K562 (cell line): Measurements from ENCODE around the gene CNOT6. TPM values are rescaled to one million over a fixed set of nuclear protein-coding genes. Genes with fewer than 3 reads are reported as not detected.

Source experiments
- ATAC-seq: fragments of 200-7000 bp; cut with Tn5 transposase; 3 replicates; pipeline ENCODE4 v1.9.1; 2020; ENCODE audit warnings: moderate library complexity
- BruUV-seq: library from RNA; stranded (reverse); fragments of 400-500 nt; replicated peaks from 2 replicates; lab custom pipeline; 2021; lab: Mats Ljungman, UMichigan
- CTCF ChIA-PET: fragments of 300-600 bp; formaldehyde crosslinking; extraction: SDS; loops from one replicate; lab custom pipeline; 2021; ENCODE audit warnings: low intra/inter-chr PET ratio; lab: Yijun Ruan, JAX
- POLR2A ChIA-PET: fragments of 300-600, 350-650 bp; sonication (Branson Sonifier 250); formaldehyde crosslinking; extraction: SDS; loops from one replicate; lab custom pipeline; 2021; ENCODE audit warnings: antibody characterized with exemption, inconsistent platforms; lab: Yijun Ruan, JAX
- DNase-seq, 4 experiments: peaks; one replicate each; pipeline versions ENCODE4 v3.0.0 to v3.0.0-alpha.2; 2011 to 2018; ENCODE audit warnings: low spot score in 3 of 4, mixed read lengths in 3 of 4; ENCODE audit errors: extremely low read depth in 1 of 4
- FAIRE-seq: peaks from 2 replicates; lab custom pipeline; 2011; peaks lifted over from hg19 to GRCh38; lab: Jason Lieb, UNC
- H2AFZ ChIP-seq: 2 replicates; pipeline ENCODE4 v1.6.0; 2011; ENCODE audit warnings: low read depth, low read length, control low read depth, inconsistent platforms
- H3K27ac ChIP-seq: fragments of 200-600 bp; 3 replicates; pipeline ENCODE4 v1.8.0; 2011; ENCODE audit warnings: low read depth, mild to moderate bottlenecking, control low read depth, inconsistent platforms, low read length, moderate library complexity, mixed read lengths; ENCODE audit errors: extremely low read depth
- H3K27me3 ChIP-seq, 2 experiments: fragments of 300-600 bp in 1 of 2; 2 replicates in 1 of 2; 3 replicates in 1 of 2; pipeline versions ENCODE4 v1.6.0 to v1.8.0; 2011; ENCODE audit warnings: inconsistent platforms in 2 of 2, low read length in 2 of 2, mild to moderate bottlenecking in 1 of 2, mixed read lengths in 1 of 2, moderate library complexity in 1 of 2; ENCODE audit not compliant: control insufficient read depth in 2 of 2, insufficient read depth in 2 of 2
- H3K36me3 ChIP-seq: fragments of 300-600 bp; 3 replicates; pipeline ENCODE4 v1.8.0; 2011; ENCODE audit warnings: mild to moderate bottlenecking, low read length, inconsistent platforms; ENCODE audit not compliant: control insufficient read depth, insufficient read depth
- H3K4me1 ChIP-seq, 2 experiments: fragments of 200-600 bp in 1 of 2; replicated peaks in 1 of 2; 2 replicates in 1 of 2; 3 replicates in 1 of 2; pipeline versions ENCODE4 v1.5.1 to v1.8.0; 2011; ENCODE audit warnings: inconsistent platforms in 2 of 2, low read length in 2 of 2, mild to moderate bottlenecking in 1 of 2, mixed read lengths in 1 of 2, moderate library complexity in 1 of 2; ENCODE audit not compliant: control insufficient read depth in 2 of 2, insufficient read depth in 2 of 2
- H3K4me2 ChIP-seq: 2 replicates; pipeline ENCODE4 v1.6.1; 2011; ENCODE audit warnings: low read length, control low read depth, inconsistent platforms, mixed read lengths; ENCODE audit not compliant: insufficient read depth
- H3K4me3 ChIP-seq: fragments of 200-600 bp; sonication (generic), shearing (Covaris generic); 2 replicates; pipeline ENCODE4 v1.5.1; 2016; ENCODE audit warnings: control low read depth, inconsistent platforms
- H3K79me2 ChIP-seq: fragments of 200-600 bp; 3 replicates; pipeline ENCODE4 v1.8.0; 2011; ENCODE audit warnings: low read length, inconsistent platforms; ENCODE audit not compliant: control insufficient read depth, insufficient read depth
- H3K9ac ChIP-seq, 2 experiments: 2 replicates each; pipeline versions ENCODE4 v1.6.0 to v1.6.1; 2011; ENCODE audit warnings: low read depth in 2 of 2, low read length in 2 of 2, control low read depth in 1 of 2, inconsistent platforms in 1 of 2, mild to moderate bottlenecking in 1 of 2, mixed read lengths in 1 of 2; ENCODE audit not compliant: insufficient read depth in 1 of 2
- H3K9me1 ChIP-seq: one replicate; pipeline ENCODE4 v1.6.0; 2011; ENCODE audit warnings: inconsistent platforms, mild to moderate bottlenecking, low read length, moderate library complexity; ENCODE audit not compliant: control insufficient read depth, insufficient read depth
- H3K9me3 ChIP-seq: replicated peaks from 2 replicates; pipeline ENCODE4 v1.5.1; 2011; ENCODE audit warnings: low read depth, low read length, inconsistent platforms; ENCODE audit not compliant: control insufficient read depth, insufficient read depth
- H4K20me1 ChIP-seq: replicated peaks from 2 replicates; pipeline ENCODE4 v1.6.1; 2011; ENCODE audit warnings: low read length, inconsistent platforms, mixed read lengths; ENCODE audit not compliant: control insufficient read depth, insufficient read depth
- EP400 ChIP-seq: fragments of 450-650 bp; IDR thresholded peaks from 2 replicates; pipeline ENCODE4 v1.6.1; 2017; ENCODE audit warnings: antibody characterized with exemption, mild to moderate bottlenecking, moderate library complexity
- IRF2 ChIP-seq: sonication (generic); formaldehyde crosslinking; IDR thresholded peaks from 2 replicates; pipeline ENCODE4 v1.8.1; 2022; ENCODE audit warnings: mild to moderate bottlenecking, missing genetic modification reagents
- SOX6 ChIP-seq: fragments of 450-650 bp; IDR thresholded peaks from 2 replicates; pipeline ENCODE4 v1.6.1; 2014; ENCODE audit warnings: mild to moderate bottlenecking
- TSHZ1 ChIP-seq: fragments of 250-450 bp; sonication (Bioruptor Pico); IDR thresholded peaks from 2 replicates; pipeline ENCODE4 v1.4.0; 2020; ENCODE audit warnings: mild to moderate bottlenecking, moderate library complexity
- WGBS: fragments of 100-300 bp; shearing (Covaris generic); methylation state at CpG from one replicate; pipeline ENCODE4 v1.1.6; 2016; ENCODE audit warnings: low coverage, mixed read lengths; ENCODE audit not compliant: insufficient coverage; ENCODE audit errors: missing lambda C conversion rate; 5-methylcytosine and 5-hydroxymethylcytosine counted together
- in situ Hi-C: fragments of 300-500 bp; cut with MboI; formaldehyde crosslinking; loops from 4 replicates; pipeline ENCODE4 v1.15.0; 2018; ENCODE audit warnings: inconsistent platforms, mixed read lengths
- intact Hi-C: fragments of 100-400 bp; cut with micrococcal nuclease; formaldehyde crosslinking; loops from 2 replicates; pipeline ENCODE4 v1.14.2; 2022
- polyA plus RNA-seq, 8 experiments: library from polyadenylated mRNA; depleted of rRNA in 4 of 8; stranded (reverse) in 5 of 8; unstranded in 3 of 8; fragments of >200 nt; fragmentation: Nextera tagmentation in 2 of 8; fragmentation: Illumina TruSeq in 1 of 8; extraction: Ambion mirVana in 2 of 8; extraction: Trizol in 1 of 8; gene quantifications; 2 replicates each; pipeline versions ENCODE4 v1.2.1 to v1.2.3, GENCODE V29; 2011 to 2014; ENCODE audit warnings: inconsistent platforms in 1 of 8, missing spikeins in 1 of 8
- total RNA-seq, 7 experiments: library from RNA; depleted of rRNA in 6 of 7; stranded (reverse); fragments of >200 nt in 6 of 7; fragmentation: Illumina TruSeq in 2 of 7; extraction: Trizol in 2 of 7; gene quantifications; 2 replicates each; pipeline versions ENCODE4 v1.2.1 to v1.2.3, GENCODE V29; 2011 to 2021; ENCODE audit warnings: low replicate concordance in 1 of 7
- TF ChIP-seq, protein P1 (sequence below): fragments of 200-800 bp; sonication (Bioruptor generic); IDR thresholded peaks from 2 replicates; pipeline ENCODE4 v1.6.1; 2016; ENCODE audit warnings: missing genetic modification characterization, missing compliant biosample characterization
- TF ChIP-seq, protein P2 (sequence below): IDR thresholded peaks from 3 replicates; pipeline ENCODE4 v1.6.1; 2011; ENCODE audit warnings: borderline replicate concordance, mild to moderate bottlenecking, moderate library complexity; ENCODE audit not compliant: insufficient read length; ENCODE audit errors: extremely low read depth

Gene CNOT6
- total and polyA plus RNA-seq, 9 of the 15 experiments (the other 6 are each of a cell fraction or from before 2014, with no cell fraction given): 4.9 to 32.4 (median 14.0) TPM

DNA sequence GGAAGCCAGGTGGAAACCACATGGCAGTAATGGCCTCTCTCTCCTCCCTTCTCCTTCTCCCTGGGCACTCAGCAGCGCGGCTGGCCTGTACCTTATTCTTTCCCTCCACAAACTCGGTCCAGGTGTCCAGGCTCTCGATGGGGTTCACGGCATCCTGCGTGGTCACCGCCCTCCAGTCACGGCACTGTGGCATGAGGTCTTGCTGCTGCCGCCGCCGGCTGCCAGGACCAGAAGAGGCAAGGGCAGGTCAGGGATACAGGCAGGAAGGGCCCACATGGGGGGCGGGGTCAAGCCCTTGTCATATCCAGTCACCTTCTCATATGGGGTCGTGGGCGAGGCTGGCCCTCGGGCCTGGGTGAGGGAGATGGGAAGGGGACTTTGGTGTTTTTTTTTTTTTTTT lies 129.7 kb downstream of the CNOT6 start:
- no peak for TF ChIP-seq EP400
- no peak for TF ChIP-seq IRF2 (CRISPR knock-in tag)
- TF ChIP-seq TSHZ1 (CRISPR knock-in tag): no peak
- TF ChIP-seq, protein P1, sequence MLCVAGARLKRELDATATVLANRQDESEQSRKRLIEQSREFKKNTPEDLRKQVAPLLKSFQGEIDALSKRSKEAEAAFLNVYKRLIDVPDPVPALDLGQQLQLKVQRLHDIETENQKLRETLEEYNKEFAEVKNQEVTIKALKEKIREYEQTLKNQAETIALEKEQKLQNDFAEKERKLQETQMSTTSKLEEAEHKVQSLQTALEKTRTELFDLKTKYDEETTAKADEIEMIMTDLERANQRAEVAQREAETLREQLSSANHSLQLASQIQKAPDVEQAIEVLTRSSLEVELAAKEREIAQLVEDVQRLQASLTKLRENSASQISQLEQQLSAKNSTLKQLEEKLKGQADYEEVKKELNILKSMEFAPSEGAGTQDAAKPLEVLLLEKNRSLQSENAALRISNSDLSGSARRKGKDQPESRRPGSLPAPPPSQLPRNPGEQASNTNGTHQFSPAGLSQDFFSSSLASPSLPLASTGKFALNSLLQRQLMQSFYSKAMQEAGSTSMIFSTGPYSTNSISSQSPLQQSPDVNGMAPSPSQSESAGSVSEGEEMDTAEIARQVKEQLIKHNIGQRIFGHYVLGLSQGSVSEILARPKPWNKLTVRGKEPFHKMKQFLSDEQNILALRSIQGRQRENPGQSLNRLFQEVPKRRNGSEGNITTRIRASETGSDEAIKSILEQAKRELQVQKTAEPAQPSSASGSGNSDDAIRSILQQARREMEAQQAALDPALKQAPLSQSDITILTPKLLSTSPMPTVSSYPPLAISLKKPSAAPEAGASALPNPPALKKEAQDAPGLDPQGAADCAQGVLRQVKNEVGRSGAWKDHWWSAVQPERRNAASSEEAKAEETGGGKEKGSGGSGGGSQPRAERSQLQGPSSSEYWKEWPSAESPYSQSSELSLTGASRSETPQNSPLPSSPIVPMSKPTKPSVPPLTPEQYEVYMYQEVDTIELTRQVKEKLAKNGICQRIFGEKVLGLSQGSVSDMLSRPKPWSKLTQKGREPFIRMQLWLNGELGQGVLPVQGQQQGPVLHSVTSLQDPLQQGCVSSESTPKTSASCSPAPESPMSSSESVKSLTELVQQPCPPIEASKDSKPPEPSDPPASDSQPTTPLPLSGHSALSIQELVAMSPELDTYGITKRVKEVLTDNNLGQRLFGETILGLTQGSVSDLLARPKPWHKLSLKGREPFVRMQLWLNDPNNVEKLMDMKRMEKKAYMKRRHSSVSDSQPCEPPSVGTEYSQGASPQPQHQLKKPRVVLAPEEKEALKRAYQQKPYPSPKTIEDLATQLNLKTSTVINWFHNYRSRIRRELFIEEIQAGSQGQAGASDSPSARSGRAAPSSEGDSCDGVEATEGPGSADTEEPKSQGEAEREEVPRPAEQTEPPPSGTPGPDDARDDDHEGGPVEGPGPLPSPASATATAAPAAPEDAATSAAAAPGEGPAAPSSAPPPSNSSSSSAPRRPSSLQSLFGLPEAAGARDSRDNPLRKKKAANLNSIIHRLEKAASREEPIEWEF (CRISPR knock-in tag): no peak
- TF ChIP-seq SOX6: no peak
- TF ChIP-seq, protein P2, sequence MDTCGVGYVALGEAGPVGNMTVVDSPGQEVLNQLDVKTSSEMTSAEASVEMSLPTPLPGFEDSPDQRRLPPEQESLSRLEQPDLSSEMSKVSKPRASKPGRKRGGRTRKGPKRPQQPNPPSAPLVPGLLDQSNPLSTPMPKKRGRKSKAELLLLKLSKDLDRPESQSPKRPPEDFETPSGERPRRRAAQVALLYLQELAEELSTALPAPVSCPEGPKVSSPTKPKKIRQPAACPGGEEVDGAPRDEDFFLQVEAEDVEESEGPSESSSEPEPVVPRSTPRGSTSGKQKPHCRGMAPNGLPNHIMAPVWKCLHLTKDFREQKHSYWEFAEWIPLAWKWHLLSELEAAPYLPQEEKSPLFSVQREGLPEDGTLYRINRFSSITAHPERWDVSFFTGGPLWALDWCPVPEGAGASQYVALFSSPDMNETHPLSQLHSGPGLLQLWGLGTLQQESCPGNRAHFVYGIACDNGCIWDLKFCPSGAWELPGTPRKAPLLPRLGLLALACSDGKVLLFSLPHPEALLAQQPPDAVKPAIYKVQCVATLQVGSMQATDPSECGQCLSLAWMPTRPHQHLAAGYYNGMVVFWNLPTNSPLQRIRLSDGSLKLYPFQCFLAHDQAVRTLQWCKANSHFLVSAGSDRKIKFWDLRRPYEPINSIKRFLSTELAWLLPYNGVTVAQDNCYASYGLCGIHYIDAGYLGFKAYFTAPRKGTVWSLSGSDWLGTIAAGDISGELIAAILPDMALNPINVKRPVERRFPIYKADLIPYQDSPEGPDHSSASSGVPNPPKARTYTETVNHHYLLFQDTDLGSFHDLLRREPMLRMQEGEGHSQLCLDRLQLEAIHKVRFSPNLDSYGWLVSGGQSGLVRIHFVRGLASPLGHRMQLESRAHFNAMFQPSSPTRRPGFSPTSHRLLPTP: no peak
- in situ Hi-C loops: no loop called here

More for the DNA sequence above, 129.7 kb downstream of the CNOT6 start:
- Histone ChIP-seq H3K4me1 (peaks cover 0 to 49% of the 10 kb centered on the region in 2 experiments; a peak in 2 of 5 replicates), H3K27ac (no peak overlapping the region), H3K27me3 (peaks cover 9 to 63% of the 10 kb centered on the region in 2 experiments), H3K9me1 (no peaks in the 10 kb centered on the region), H4K20me1 (no peaks in the 10 kb centered on the region), H3K4me2 (no peak overlapping the region), H3K4me3 (no peak overlapping the region), H3K36me3 (no peaks in the 10 kb centered on the region), H3K9me3 (no peaks in the 10 kb centered on the region), H2AFZ (peak overlapping the region; percentile 55; the same call in 1 of the 2 replicates), H3K9ac (no peak overlapping the region), H3K79me2 (no peaks in the 10 kb centered on the region)
- 62% methylated on average over 10 of the region's 15 CpGs for WGBS
- DNase-seq (no peak), FAIRE-seq (no peak), ATAC-seq (no peak)
- intact Hi-C loops: no loop called here
- BruUV-seq: no TSS peak
- CTCF ChIA-PET: no interaction called here
- POLR2A ChIA-PET: no interaction called here
